OCI-LY7 (cell line): ENCODE measurements around the gene PEX14.

Experiments used
- EZH2phosphoT487 ChIP-seq: fragments of 200-600 bp; sonication (generic); IDR thresholded peaks from 2 replicates; pipeline ENCODE4 v1.6.1; 2018; ENCODE audit warnings: low read depth, borderline replicate concordance, mild to moderate bottlenecking, mixed run types, antibody characterized with exemption, low read length, moderate library complexity, mixed read lengths
- TF ChIP-seq, protein P1 (sequence below): fragments of 200-600 bp; sonication (generic); conservative IDR thresholded peaks from 2 replicates; pipeline ENCODE4 v1.5.1; 2014; ENCODE audit warnings: mild to moderate bottlenecking, antibody characterized with exemption, low read length, moderate library complexity, mixed read lengths

DNA sequence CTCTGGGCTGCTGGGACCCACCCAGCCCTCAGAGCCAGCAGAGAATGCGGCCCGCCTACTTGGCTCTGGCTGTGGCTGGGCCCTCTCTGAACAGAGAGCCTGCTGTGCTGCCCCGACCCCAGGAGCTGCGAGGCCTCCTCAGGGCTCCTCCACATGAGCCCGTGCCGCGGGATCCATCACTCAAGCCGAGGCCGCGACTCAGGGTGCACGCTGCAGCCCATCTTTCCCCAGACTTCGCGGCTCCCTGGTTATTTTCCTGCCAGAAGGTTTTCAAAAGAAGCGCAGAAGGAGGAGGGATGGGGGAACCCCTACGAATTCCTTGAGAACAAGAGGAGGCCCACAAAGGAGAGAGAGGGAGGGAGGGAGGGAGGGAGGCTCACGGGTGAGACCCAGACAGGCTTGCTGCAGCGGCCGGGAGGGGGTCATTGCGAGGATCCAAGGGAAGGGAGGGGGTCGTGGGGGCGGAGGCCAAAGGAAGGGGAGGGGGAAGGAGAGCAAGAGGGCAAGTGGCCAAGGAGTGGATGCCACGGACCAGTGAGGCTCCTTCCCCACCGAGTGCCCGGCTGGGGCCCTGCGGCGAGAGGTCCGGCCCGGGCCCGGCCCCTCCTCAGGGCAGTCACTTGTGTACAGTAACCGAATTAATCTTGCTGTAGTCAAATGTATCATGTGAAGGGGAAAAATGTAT is 174.9 kb downstream of the PEX14 start:
- TF ChIP-seq, protein P1, sequence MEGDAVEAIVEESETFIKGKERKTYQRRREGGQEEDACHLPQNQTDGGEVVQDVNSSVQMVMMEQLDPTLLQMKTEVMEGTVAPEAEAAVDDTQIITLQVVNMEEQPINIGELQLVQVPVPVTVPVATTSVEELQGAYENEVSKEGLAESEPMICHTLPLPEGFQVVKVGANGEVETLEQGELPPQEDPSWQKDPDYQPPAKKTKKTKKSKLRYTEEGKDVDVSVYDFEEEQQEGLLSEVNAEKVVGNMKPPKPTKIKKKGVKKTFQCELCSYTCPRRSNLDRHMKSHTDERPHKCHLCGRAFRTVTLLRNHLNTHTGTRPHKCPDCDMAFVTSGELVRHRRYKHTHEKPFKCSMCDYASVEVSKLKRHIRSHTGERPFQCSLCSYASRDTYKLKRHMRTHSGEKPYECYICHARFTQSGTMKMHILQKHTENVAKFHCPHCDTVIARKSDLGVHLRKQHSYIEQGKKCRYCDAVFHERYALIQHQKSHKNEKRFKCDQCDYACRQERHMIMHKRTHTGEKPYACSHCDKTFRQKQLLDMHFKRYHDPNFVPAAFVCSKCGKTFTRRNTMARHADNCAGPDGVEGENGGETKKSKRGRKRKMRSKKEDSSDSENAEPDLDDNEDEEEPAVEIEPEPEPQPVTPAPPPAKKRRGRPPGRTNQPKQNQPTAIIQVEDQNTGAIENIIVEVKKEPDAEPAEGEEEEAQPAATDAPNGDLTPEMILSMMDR = no peak
- TF ChIP-seq EZH2phosphoT487 = no peak
